Heart left ventricle (tissue), 16 donors: ENCODE data around the gene KIF1C. TPM values are rescaled to one million over a fixed set of nuclear protein-coding genes. Genes with fewer than 3 reads are reported as not detected.

Experiments
- ATAC-seq, 4 donors: fragments of 200-7000 bp; cut with Tn5 transposase; one replicate each; pipeline ENCODE4 v1.9.1; 2020 to 2022; ENCODE audit warnings: moderate library complexity in 4 of 4, mild to moderate bottlenecking in 3 of 4, moderate number of reproducible peaks in 1 of 4
- DNase-seq, 5 donors: peaks; one replicate each; pipeline ENCODE4 v3.0.0-alpha.2; 2020
- H3K27ac ChIP-seq, 12 donors: fragments of 200-600 bp; sonication (generic) in 4 of 12; one replicate each; pipeline versions ENCODE4 v1.5.0 to v1.8.0; 2016 to 2022; ENCODE audit warnings: mild to moderate bottlenecking in 2 of 12
- H3K27me3 ChIP-seq, 9 donors: fragments of 200-600 bp; sonication (generic) in 2 of 9; one replicate each; pipeline versions ENCODE4 v1.5.1 to v1.8.0; 2016 to 2022; ENCODE audit warnings: mild to moderate bottlenecking in 3 of 9
- H3K36me3 ChIP-seq, 9 donors: fragments of 200-600 bp; sonication (generic) in 2 of 9; one replicate each; pipeline versions ENCODE4 v1.5.0 to v1.8.0; 2018 to 2022; ENCODE audit warnings: mild to moderate bottlenecking in 2 of 9
- H3K4me1 ChIP-seq, 12 donors: fragments of 200-600 bp; sonication (generic) in 4 of 12; one replicate each; pipeline versions ENCODE4 v1.5.0 to v1.8.0; 2016 to 2022; ENCODE audit warnings: mild to moderate bottlenecking in 3 of 12
- H3K4me3 ChIP-seq, 12 donors: fragments of 200-600 bp; sonication (generic) in 4 of 12; one replicate each; pipeline versions ENCODE4 v1.5.0 to v1.8.0; 2017 to 2022; ENCODE audit warnings: mild to moderate bottlenecking in 9 of 12, moderate library complexity in 4 of 12
- H3K9me3 ChIP-seq, 12 donors: fragments of 200-600 bp; sonication (generic) in 4 of 12; one replicate each; pipeline versions ENCODE4 v1.5.0 to v1.8.0; 2016 to 2022; ENCODE audit warnings: mild to moderate bottlenecking in 1 of 12
- CTCF ChIP-seq, 12 donors: fragments of 200-600 bp; sonication (generic) in 4 of 12; IDR thresholded peaks; one replicate each; pipeline versions ENCODE4 v1.5.0 to v1.8.0; 2018 to 2022; ENCODE audit warnings: antibody characterized with exemption in 12 of 12, mild to moderate bottlenecking in 5 of 12
- POLR2A ChIP-seq, 2 donors: fragments of 450-650 bp; IDR thresholded peaks; one replicate each; pipeline ENCODE4 v1.6.1; 2017; ENCODE audit warnings: antibody characterized with exemption in 2 of 2, mild to moderate bottlenecking in 2 of 2, moderate library complexity in 2 of 2
- WGBS, 4 donors: extraction: QIAGEN DNeasy Blood & Tissue Kit in 2 of 4; methylation state at CpG; one replicate each; pipeline versions ENCODE4 v1.1.5 to v1.1.7; 2013 to 2018; 5-methylcytosine and 5-hydroxymethylcytosine counted together
- intact Hi-C, 10 donors: fragments of 100-400 bp; cut with DNase I; formaldehyde crosslinking; loops; one replicate each; pipeline versions ENCODE4 v1.11.1 to v1.14.2; 2022
- polyA plus RNA-seq, 2 donors: library from polyadenylated mRNA; stranded (reverse); fragments of 200-250 nt; gene quantifications; one replicate each; pipeline ENCODE4 v1.2.3, GENCODE V29; 2013
- total RNA-seq, 9 donors: library from RNA; depleted of rRNA in 2 of 9; stranded (reverse); fragments of >200 nt in 2 of 9; fragmentation: NEBNext Ultra II Directional in 3 of 9; extraction: Animal tissue kit (Norgen Biotek cat#: 25700) in 3 of 9; gene quantifications; one replicate each; pipeline versions ENCODE4 v1.1.0 to v1.2.4, GENCODE V29; 2016 to 2023
- donor health status: ischemic (EF 13 %, LVEDD 7.1; RV severe dilation, severe dysfunction).
- donor health status: healthy with polysubstance abuse.
- donor health status: DM: no; HTN: yes; CAD: no.
- donor health status: DM: no; HTN: no; CAD: no.
- donor health status: ischemic (EF 25% LVEDD 6.9; RV normal size, moderate dysfunction).
- donor health status: ischemic (EF 25% LVEDD 5.7; RV mildly dilated, moderate dysfunction).
- donor health status: healthy.
- donor health status: DM: yes; HTN: yes; CAD: no.
- donor health status: ischemic (EF 35%, LVEDD 5.7; RV mildly dilated, moderate dysfunction).
- donor health status: nonischemic (EF 11% LVEDD 7.7; RV severe dilation, severe dysfunction).
- donor health status: DM: yes; HTN: yes; CAD: no.
- donor health status: PGD.
- donor health status: ischemic (EF 29% LVEDD 5.4; RV normal size, mild dysfunction).
- donor health status: nonischemic (EF 23%, LVEDD 6.1; RV moderate dilation, normal function).

The KIF1C gene
- total and polyA plus RNA-seq, 11 donors = 210 to 868 (median 526) TPM

GRCh38 chr17:4949321-4950074, 48.3 kb upstream of the KIF1C start:
- peak overlapping the region; percentile 96 to 100 (median 99) for H3K27ac ChIP-seq
- no peaks in the 10 kb centered on the region for H3K9me3 ChIP-seq
- peak; percentile 77 to 87 (median 82) for DNase-seq
- no peaks in the 10 kb centered on the region for H3K27me3 ChIP-seq
- TF ChIP-seq POLR2A (IDR thresholded peaks at IDR 0.05) = no peak
- no peak for TF ChIP-seq CTCF (IDR thresholded peaks at IDR 0.05)
- 0 to 1% (median 1%) methylated on average over 42 to 75 of the region's 75 CpGs for WGBS, 4 donors
- ATAC-seq = peak; percentile 10 to 33 (median 25)
- H3K36me3 ChIP-seq = peaks cover 0 to 25% (median 23%) of the 10 kb centered on the region in 9 donors
- peak overlapping the region; percentile 42 to 100 (median 98) for H3K4me3 ChIP-seq
- intact Hi-C loops = loop anchor here in 7 of 10 donors (1.0 to 5.0 kb wide), 5 partner anchors 17 to 47 kb away; partner anchors contain the start of genes SPAG7 (in 6 of the 7), CAMTA2 (in 1 of the 7), INCA1 (in 1 of the 7) and KIF1C (in 1 of the 7)
- H3K4me1 ChIP-seq = peaks cover 11 to 76% (median 41%) of the 10 kb centered on the region in 12 donors

GRCh38 chr17:4950075-4950745, 47.5 kb upstream of the KIF1C start:
- Histone ChIP-seq H3K9me3 (no peaks in the 10 kb centered on the region), H3K4me1 (peaks cover 7 to 69% (median 34%) of the 10 kb centered on the region in 12 donors), H3K27ac (peak overlapping the region; percentile 96 to 100 (median 99)), H3K27me3 (no peaks in the 10 kb centered on the region), H3K4me3 (peak overlapping the region; percentile 42 to 100 (median 98)), H3K36me3 (peaks cover 0 to 21% (median 16%) of the 10 kb centered on the region in 9 donors)
- peak in 3 of 4 donors; percentile 10 to 52 (median 36) for ATAC-seq
- 3 to 5% (median 4%) methylated on average over 40 to 52 of the region's 52 CpGs for WGBS, 4 donors
- peak; percentile 75 to 91 (median 84) for DNase-seq
- intact Hi-C loops = loop anchor here in 3 of 10 donors (1.0 to 2.0 kb wide), 3 partner anchors 17 to 19 kb away; partner anchors contain the start of gene SPAG7 (in 2 of the 3)
- peak in 1 of 2 donors; percentile 3 for TF ChIP-seq POLR2A (IDR thresholded peaks at IDR 0.05)
- TF ChIP-seq CTCF (IDR thresholded peaks at IDR 0.05) = no peak

DNA sequence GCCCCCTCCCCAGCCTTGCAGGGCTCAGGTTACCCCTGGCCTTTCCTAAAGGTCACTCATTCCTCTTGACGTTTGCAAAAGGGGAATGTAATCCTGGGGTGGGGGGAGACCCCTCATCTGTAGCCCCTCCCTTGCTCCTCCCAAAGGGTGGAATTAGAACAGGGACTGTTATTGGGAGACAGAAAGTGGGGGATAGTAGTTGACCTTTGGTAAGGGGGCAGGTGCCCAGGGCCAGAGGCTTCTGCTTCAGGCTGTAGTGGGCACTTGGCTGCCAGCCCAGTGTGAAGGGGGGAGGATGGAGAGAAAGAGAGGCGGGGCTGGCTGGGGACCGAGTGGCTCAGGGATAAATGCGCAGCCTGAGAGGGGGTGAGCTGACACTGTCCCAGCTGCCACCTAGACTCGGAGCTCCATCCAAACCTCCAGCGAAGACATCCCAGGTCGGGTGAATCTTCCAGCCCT, 47.0 kb upstream of the KIF1C start, which contains the start of gene ENO3:
Gene ENO3 (plus strand): TSS at position 374 of the 459 bp plus-strand sequence. CDS start 711 bp downstream, outside the sequence.
- H3K4me3 ChIP-seq = peak within 1 kb of the TSS; percentile 42 to 100 (median 98)
- TF ChIP-seq CTCF (IDR thresholded peaks at IDR 0.05) (no peak), POLR2A (IDR thresholded peaks at IDR 0.05) (no peak)
- 32 to 41% (median 35%) methylated on average over 7 of the region's 7 CpGs for WGBS, 4 donors
- intact Hi-C loops = loop anchor here in 3 of 10 donors (1.0 to 2.0 kb wide), 3 partner anchors 16 to 18 kb away; partner anchors contain the start of gene SPAG7 (in 2 of the 3)
- H3K27ac ChIP-seq = peak within 1 kb of the TSS; percentile 96 to 100 (median 99)
- no peaks in the 10 kb centered on the region for H3K27me3 ChIP-seq
- peak in 4 of 5 donors; percentile 61 to 77 (median 72) for DNase-seq
- peaks cover 0 to 19% (median 11%) of the 10 kb centered on the region in 9 donors for H3K36me3 ChIP-seq
- peak in 3 of 4 donors; percentile 2 to 19 (median 9) for ATAC-seq
- H3K9me3 ChIP-seq = no peaks in the 10 kb centered on the region
- H3K4me1 ChIP-seq = peaks cover 2 to 63% (median 28%) of the 10 kb centered on the region in 12 donors
